Peyer's patch (tissue), 4 donors: Measurements from ENCODE around the gene EYS. TPM values are rescaled to one million over a fixed set of nuclear protein-coding genes. Genes with fewer than 3 reads are reported as not detected.

Experiments
- DNase-seq, 3 donors: peaks; one replicate each; pipeline ENCODE4 v3.0.0-alpha.2; 2017 to 2019
- H3K27ac ChIP-seq, 4 donors: fragments of 200-600 bp; sonication (generic); one replicate each; pipeline ENCODE4 v1.5.1; 2016 to 2019
- H3K27me3 ChIP-seq, 2 donors: fragments of 200-600 bp; sonication (generic); one replicate each; pipeline ENCODE4 v1.5.1; 2019
- H3K36me3 ChIP-seq, 3 donors: fragments of 200-600 bp; sonication (generic); one replicate each; pipeline ENCODE4 v1.5.1; 2016 to 2019
- H3K4me1 ChIP-seq, 4 donors: fragments of 200-600 bp; sonication (generic); one replicate each; pipeline ENCODE4 v1.5.1; 2016 to 2019
- H3K4me3 ChIP-seq, 4 donors: fragments of 200-600 bp; sonication (generic); 1 replicate in 3 of 4; 2 replicates in 1 of 4; pipeline ENCODE4 v1.5.1; 2016 to 2019; ENCODE audit warnings: mild to moderate bottlenecking in 1 of 4
- H3K9me3 ChIP-seq, 4 donors: fragments of 200-600 bp; sonication (generic); one replicate each; pipeline ENCODE4 v1.5.1; 2016 to 2019; ENCODE audit warnings: mild to moderate bottlenecking in 1 of 4
- POLR2A ChIP-seq, 2 donors: fragments of 450-650 bp; IDR thresholded peaks; one replicate each; pipeline ENCODE4 v1.5.1; 2017; ENCODE audit warnings: antibody characterized with exemption in 2 of 2, mild to moderate bottlenecking in 2 of 2, moderate library complexity in 2 of 2
- total RNA-seq, 4 donors: library from RNA; depleted of rRNA; stranded (reverse); fragments of >200 nt; gene quantifications; one replicate each; pipeline ENCODE4 v1.1.0, GENCODE V29; 2016
- TF ChIP-seq, protein P1 (sequence below), 6 experiments: fragments of 450-650 bp in 4 of 6; fragments of 200-600 bp in 2 of 6; sonication (generic) in 1 of 6; IDR thresholded peaks; one replicate each; pipeline ENCODE4 v1.5.1; 2017 to 2019; ENCODE audit warnings: antibody characterized with exemption in 6 of 6, mild to moderate bottlenecking in 3 of 6, moderate library complexity in 1 of 6

EYS gene
- total RNA-seq, 4 donors from 2014 or later, result 0.13 to 1.5 (median 0.35) TPM; not detected in 1

DNA sequence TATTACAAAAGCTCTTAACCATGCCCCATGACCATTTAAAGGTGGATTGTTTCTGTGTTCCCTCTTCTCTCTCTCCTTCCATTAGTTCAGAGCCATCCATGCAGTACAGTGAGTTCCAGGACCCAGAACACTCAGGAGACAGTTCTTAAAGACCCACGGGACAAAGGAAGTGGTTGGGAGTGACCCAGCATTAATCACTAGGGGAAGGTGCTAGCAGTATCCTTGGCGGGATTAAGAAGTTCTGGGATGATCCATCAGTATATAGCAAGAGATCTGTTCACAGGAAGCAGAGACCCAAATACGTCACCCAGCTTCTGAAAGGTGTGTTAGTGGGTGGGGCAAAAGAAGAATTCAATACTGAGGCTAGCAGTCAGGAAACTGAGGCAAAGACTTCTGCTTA, 1917.3 kb downstream of the EYS start:
- H3K4me3 ChIP-seq, result no peak overlapping the region
- H3K27ac ChIP-seq, result no peak overlapping the region
- no peaks in the 10 kb centered on the region for H3K9me3 ChIP-seq
- H3K36me3 ChIP-seq, result no peaks in the 10 kb centered on the region
- no peak for TF ChIP-seq POLR2A (IDR thresholded peaks at IDR 0.05)
- TF ChIP-seq, protein P1, sequence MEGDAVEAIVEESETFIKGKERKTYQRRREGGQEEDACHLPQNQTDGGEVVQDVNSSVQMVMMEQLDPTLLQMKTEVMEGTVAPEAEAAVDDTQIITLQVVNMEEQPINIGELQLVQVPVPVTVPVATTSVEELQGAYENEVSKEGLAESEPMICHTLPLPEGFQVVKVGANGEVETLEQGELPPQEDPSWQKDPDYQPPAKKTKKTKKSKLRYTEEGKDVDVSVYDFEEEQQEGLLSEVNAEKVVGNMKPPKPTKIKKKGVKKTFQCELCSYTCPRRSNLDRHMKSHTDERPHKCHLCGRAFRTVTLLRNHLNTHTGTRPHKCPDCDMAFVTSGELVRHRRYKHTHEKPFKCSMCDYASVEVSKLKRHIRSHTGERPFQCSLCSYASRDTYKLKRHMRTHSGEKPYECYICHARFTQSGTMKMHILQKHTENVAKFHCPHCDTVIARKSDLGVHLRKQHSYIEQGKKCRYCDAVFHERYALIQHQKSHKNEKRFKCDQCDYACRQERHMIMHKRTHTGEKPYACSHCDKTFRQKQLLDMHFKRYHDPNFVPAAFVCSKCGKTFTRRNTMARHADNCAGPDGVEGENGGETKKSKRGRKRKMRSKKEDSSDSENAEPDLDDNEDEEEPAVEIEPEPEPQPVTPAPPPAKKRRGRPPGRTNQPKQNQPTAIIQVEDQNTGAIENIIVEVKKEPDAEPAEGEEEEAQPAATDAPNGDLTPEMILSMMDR (IDR thresholded peaks at IDR 0.05), result no peak
- no peak for DNase-seq
- no peaks in the 10 kb centered on the region for H3K27me3 ChIP-seq
- H3K4me1 ChIP-seq, result no peaks in the 10 kb centered on the region

DNA sequence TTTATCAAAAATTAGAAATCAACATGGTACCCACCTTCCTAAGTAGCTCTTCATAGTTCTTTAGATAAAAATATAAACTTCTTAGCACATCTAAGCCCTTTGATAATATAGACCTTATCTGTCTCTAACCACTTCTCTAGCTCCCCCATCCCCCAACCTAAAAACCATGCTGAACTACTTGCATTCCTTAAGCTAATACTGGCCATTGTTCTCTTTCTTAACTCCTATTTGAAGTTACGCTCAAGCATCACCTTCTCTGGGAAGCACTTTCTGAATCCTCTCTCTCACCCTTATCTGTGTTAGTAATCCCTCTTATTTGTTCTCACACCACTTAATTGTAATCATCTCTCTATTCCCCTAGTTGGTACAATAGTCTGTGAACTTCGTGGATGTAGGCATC, 1918.5 kb downstream of the EYS start:
- no peak for DNase-seq
- Histone ChIP-seq H3K4me3 (no peak overlapping the region), H3K9me3 (no peaks in the 10 kb centered on the region), H3K27me3 (no peaks in the 10 kb centered on the region), H3K36me3 (no peaks in the 10 kb centered on the region), H3K27ac (no peak overlapping the region), H3K4me1 (no peaks in the 10 kb centered on the region)
- TF ChIP-seq, protein P1 (IDR thresholded peaks at IDR 0.05), result no peak
- no peak for TF ChIP-seq POLR2A (IDR thresholded peaks at IDR 0.05)

DNA sequence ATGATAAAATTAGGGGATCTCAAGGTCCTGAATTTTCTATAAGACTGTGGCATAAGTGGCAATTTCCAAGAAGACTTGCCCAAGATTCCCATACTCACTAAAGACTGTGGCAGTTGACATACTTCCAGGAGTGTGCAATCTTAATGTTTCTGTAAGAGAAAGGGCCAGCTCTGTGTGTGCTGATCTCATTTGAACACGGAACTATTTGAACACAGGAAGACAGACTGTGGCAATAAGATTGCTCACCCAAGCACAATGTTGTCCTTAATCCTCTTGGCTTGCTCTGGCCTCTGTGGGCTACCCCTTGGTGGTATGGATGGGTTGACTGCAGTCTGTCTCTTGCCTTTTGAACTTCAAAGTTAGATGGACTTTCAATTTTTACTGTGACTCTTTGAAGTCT, 1920.0 kb downstream of the EYS start:
- H3K4me3 ChIP-seq, result no peak overlapping the region
- TF ChIP-seq, protein P1 (IDR thresholded peaks at IDR 0.05), result no peak
- TF ChIP-seq POLR2A (IDR thresholded peaks at IDR 0.05), result no peak
- H3K36me3 ChIP-seq, result no peaks in the 10 kb centered on the region
- no peak for DNase-seq
- no peak overlapping the region for H3K27ac ChIP-seq
- H3K27me3 ChIP-seq, result no peaks in the 10 kb centered on the region
- no peaks in the 10 kb centered on the region for H3K9me3 ChIP-seq
- H3K4me1 ChIP-seq, result no peaks in the 10 kb centered on the region

DNA sequence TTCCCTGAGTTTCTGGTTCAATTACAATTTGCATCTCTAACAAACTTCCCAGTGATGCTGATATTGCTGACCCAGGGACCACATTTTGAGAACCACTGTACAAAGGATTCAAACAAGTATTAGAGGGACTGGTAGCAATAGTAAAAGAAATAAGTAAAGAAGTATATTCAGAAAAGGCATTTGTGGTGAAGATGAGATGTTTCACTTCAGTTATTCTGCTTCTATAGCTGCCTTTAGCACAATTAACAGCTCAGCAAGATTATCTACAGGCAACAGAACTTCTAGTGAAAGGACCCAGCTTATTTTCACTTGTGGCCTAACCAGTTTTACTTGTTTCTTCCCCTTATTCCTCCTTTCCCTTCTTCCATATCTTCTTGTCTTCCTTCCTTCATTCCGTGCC, 1922.0 kb downstream of the EYS start:
- no peak for DNase-seq
- no peaks in the 10 kb centered on the region for H3K9me3 ChIP-seq
- no peak overlapping the region for H3K27ac ChIP-seq
- H3K4me1 ChIP-seq, result no peaks in the 10 kb centered on the region
- no peak overlapping the region for H3K4me3 ChIP-seq
- TF ChIP-seq, protein P1 (IDR thresholded peaks at IDR 0.05), result no peak
- TF ChIP-seq POLR2A (IDR thresholded peaks at IDR 0.05), result no peak
- H3K27me3 ChIP-seq, result no peaks in the 10 kb centered on the region
- H3K36me3 ChIP-seq, result no peaks in the 10 kb centered on the region

DNA sequence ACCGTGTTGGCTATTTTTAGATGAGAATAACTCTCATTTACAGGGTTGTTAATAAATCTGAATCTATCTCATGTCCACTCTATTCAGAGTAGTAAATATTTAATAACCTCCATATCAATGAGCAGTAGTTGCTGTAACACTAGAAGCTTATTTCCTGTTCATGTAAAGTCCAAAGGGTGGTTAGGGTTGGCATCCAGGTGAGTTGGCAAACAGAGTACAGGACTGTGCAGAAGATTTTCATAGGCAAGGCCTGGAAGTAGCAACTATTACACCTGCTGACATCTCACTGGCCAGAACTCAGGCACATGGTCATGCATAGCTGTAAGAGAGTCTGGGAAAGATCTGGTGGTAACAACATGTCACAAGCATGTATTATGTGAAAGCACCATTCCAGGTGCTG, 1923.9 kb downstream of the EYS start:
- no peaks in the 10 kb centered on the region for H3K4me1 ChIP-seq
- H3K4me3 ChIP-seq, result no peak overlapping the region
- H3K27me3 ChIP-seq, result no peaks in the 10 kb centered on the region
- no peak for TF ChIP-seq POLR2A (IDR thresholded peaks at IDR 0.05)
- TF ChIP-seq, protein P1 (IDR thresholded peaks at IDR 0.05), result no peak
- no peaks in the 10 kb centered on the region for H3K9me3 ChIP-seq
- no peak overlapping the region for H3K27ac ChIP-seq
- no peaks in the 10 kb centered on the region for H3K36me3 ChIP-seq
- DNase-seq, result peak in 1 of 3 donors; percentile 50

DNA sequence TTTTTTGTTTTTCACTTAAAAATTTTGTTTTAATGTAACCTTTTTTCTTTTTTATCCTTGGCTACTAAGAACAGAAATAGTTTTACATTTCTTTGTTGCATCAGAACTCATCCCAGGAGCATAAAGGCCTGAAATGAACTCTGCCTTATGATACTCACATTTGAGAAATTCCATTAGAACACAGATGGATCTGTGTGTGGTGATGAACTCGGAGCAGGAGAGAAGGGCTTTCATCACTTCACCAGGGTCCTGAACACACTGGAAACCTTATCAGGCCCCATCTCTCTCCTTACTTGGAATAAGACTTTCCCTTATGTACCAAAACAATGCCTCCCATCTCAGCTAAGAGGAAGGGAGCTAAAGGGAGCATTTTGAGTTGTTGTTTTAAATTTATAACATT, 1932.1 kb downstream of the EYS start:
- H3K27ac ChIP-seq, result no peak overlapping the region
- no peak for DNase-seq
- no peaks in the 10 kb centered on the region for H3K9me3 ChIP-seq
- H3K4me1 ChIP-seq, result no peaks in the 10 kb centered on the region
- TF ChIP-seq, protein P1 (IDR thresholded peaks at IDR 0.05), result no peak
- no peaks in the 10 kb centered on the region for H3K36me3 ChIP-seq
- H3K4me3 ChIP-seq, result no peak overlapping the region
- no peaks in the 10 kb centered on the region for H3K27me3 ChIP-seq
